Ishikawa (cell line): Measurements from ENCODE around the gene KIAA1755.

Source experiments
- CEBPB ChIP-seq: IDR thresholded peaks from 2 replicates; pipeline ENCODE4 v1.6.1; 2012
- EGR1 ChIP-seq: IDR thresholded peaks from 2 replicates; pipeline ENCODE4 v1.6.1; 2012
- EP300 ChIP-seq: IDR thresholded peaks from 2 replicates; pipeline ENCODE4 v1.6.1; 2012; ENCODE audit warnings: borderline replicate concordance
- RAD21 ChIP-seq: IDR thresholded peaks from 2 replicates; pipeline ENCODE4 v1.6.1; 2012; ENCODE audit warnings: low read depth
- TAF1 ChIP-seq: IDR thresholded peaks from 2 replicates; pipeline ENCODE4 v1.6.1; 2012; ENCODE audit warnings: low read depth, mild to moderate bottlenecking
- TEAD4 ChIP-seq: IDR thresholded peaks from 2 replicates; pipeline ENCODE4 v1.6.1; 2012
- YY1 ChIP-seq: IDR thresholded peaks from 2 replicates; pipeline ENCODE4 v1.6.1; 2012; ENCODE audit warnings: low read depth
- ZBTB7A ChIP-seq: IDR thresholded peaks from 2 replicates; pipeline ENCODE4 v1.6.1; 2012; ENCODE audit warnings: low read depth
- TF ChIP-seq, protein P1 (sequence below): IDR thresholded peaks from 2 replicates; pipeline ENCODE4 v1.6.1; 2012
- TF ChIP-seq, protein P2 (sequence below): IDR thresholded peaks from 2 replicates; pipeline ENCODE4 v1.6.1; 2012
- TF ChIP-seq, protein P3 (sequence below): IDR thresholded peaks from 2 replicates; pipeline ENCODE4 v1.6.1; 2012; ENCODE audit warnings: low read depth, mild to moderate bottlenecking

DNA sequence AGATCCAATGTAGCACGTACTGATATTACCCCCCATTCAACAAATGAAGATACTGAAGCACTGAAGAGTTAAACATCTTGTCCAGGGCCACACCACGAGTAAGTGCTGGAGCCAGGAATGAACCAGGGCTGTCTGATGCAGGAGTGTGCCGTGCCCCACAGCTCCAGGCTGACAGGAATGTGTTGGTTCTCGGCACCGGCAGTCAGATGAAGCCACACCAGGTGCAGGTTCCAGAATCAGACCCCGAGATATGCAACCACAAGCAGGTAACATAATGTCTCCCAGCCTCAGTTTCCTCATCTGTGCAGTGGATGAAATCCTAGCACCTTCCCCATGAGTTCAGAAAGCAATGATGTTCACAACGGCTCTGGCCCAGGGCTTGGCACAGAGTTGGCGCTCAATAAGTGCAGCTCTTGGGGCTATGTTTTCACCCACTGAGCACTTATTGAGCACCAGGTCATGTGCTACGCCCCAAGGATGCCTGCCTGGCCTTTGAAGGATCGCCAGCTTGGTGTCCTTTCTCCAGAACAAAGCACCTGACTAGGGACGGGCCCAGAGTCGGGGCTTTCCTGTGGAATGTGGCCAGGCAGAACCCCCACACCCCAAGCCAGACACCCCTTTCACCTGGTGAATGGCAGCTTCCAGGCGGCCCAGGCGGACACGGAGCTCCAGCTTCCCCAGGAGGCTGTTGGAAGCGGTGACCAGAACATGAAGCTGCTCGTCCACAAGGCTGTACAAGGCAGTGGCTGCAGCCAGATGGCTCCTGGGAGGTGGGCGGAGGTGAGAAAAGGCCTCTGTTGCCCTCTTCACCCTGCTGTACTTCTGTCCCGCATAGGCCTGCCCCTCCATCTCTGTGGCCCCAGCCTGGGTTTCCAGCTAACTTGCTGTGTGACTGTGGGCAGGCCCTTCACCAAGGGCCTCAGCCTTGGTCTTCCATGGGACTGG, 41.3 kb downstream of the KIAA1755 start:
- no peak for TF ChIP-seq TEAD4
- no peak for TF ChIP-seq EP300
- no peak for TF ChIP-seq EGR1
- TF ChIP-seq, protein P1, sequence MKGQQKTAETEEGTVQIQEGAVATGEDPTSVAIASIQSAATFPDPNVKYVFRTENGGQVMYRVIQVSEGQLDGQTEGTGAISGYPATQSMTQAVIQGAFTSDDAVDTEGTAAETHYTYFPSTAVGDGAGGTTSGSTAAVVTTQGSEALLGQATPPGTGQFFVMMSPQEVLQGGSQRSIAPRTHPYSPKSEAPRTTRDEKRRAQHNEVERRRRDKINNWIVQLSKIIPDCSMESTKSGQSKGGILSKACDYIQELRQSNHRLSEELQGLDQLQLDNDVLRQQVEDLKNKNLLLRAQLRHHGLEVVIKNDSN, result no peak
- TF ChIP-seq, protein P2, sequence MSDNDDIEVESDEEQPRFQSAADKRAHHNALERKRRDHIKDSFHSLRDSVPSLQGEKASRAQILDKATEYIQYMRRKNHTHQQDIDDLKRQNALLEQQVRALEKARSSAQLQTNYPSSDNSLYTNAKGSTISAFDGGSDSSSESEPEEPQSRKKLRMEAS, result no peak
- no peak for TF ChIP-seq ZBTB7A
- no peak for TF ChIP-seq CEBPB
- no peak for TF ChIP-seq TAF1
- TF ChIP-seq, protein P3, sequence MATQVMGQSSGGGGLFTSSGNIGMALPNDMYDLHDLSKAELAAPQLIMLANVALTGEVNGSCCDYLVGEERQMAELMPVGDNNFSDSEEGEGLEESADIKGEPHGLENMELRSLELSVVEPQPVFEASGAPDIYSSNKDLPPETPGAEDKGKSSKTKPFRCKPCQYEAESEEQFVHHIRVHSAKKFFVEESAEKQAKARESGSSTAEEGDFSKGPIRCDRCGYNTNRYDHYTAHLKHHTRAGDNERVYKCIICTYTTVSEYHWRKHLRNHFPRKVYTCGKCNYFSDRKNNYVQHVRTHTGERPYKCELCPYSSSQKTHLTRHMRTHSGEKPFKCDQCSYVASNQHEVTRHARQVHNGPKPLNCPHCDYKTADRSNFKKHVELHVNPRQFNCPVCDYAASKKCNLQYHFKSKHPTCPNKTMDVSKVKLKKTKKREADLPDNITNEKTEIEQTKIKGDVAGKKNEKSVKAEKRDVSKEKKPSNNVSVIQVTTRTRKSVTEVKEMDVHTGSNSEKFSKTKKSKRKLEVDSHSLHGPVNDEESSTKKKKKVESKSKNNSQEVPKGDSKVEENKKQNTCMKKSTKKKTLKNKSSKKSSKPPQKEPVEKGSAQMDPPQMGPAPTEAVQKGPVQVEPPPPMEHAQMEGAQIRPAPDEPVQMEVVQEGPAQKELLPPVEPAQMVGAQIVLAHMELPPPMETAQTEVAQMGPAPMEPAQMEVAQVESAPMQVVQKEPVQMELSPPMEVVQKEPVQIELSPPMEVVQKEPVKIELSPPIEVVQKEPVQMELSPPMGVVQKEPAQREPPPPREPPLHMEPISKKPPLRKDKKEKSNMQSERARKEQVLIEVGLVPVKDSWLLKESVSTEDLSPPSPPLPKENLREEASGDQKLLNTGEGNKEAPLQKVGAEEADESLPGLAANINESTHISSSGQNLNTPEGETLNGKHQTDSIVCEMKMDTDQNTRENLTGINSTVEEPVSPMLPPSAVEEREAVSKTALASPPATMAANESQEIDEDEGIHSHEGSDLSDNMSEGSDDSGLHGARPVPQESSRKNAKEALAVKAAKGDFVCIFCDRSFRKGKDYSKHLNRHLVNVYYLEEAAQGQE, result no peak
- TF ChIP-seq RAD21, result no peak
- TF ChIP-seq YY1, result no peak
